ENCODE results near the gene PKP1.
"Not testable (repeated sequence)": the region's sequence is repeated elsewhere in the genome, so short reads cannot be mapped to it uniquely, and the experiment has no call there.

PKP1 gene, protein sequence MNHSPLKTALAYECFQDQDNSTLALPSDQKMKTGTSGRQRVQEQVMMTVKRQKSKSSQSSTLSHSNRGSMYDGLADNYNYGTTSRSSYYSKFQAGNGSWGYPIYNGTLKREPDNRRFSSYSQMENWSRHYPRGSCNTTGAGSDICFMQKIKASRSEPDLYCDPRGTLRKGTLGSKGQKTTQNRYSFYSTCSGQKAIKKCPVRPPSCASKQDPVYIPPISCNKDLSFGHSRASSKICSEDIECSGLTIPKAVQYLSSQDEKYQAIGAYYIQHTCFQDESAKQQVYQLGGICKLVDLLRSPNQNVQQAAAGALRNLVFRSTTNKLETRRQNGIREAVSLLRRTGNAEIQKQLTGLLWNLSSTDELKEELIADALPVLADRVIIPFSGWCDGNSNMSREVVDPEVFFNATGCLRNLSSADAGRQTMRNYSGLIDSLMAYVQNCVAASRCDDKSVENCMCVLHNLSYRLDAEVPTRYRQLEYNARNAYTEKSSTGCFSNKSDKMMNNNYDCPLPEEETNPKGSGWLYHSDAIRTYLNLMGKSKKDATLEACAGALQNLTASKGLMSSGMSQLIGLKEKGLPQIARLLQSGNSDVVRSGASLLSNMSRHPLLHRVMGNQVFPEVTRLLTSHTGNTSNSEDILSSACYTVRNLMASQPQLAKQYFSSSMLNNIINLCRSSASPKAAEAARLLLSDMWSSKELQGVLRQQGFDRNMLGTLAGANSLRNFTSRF

GRCh38 chr1:201282931-201283829, at the start of gene PKP1:
Gene PKP1, plus strand, starts transcription at chr1:201283506. Its CDS starts 197 bp downstream, at chr1:201283703.
- no peak for DNase-seq (ENCODE audit: low read depth)

- DNase-seq (ENCODE audit: low read depth): not testable (repeated sequence)
These were observed 43.7 kb upstream of the PKP1 start for GRCh38 chr1:201239646-201240045.

- DNase-seq (ENCODE audit: low read depth): no peak
These were observed 43.1 kb upstream of the PKP1 start for GRCh38 chr1:201240171-201240570.

GRCh38 chr1:201241736-201242135, 41.6 kb upstream of the PKP1 start:
- DNase-seq (ENCODE audit: low read depth): no peak

DNA sequence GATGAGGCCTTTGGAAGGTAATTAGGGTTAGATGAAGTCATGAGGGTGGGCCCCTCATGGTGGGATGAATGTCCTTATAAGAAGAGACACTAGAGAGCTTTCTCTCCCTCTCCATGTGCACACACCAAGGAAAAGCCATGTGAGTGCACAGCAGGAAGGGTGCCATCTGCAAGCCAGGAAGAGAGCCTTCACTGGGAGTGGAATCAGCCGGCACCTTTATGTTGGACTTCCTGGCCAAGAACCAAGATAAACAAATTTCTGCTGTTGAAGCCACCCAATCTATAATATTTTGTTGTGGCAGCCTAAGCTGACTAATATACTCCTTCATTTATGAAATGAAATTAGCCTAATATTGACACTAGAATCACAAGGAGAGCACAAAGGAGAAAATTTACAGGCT, 38.2 kb upstream of the PKP1 start:
- DNase-seq (ENCODE audit: low read depth): no peak

GRCh38 chr1:201248721-201249559, 34.4 kb upstream of the PKP1 start:
- no peak for DNase-seq (ENCODE audit: low read depth)

GRCh38 chr1:201250326-201251011, 32.8 kb upstream of the PKP1 start:
- DNase-seq (ENCODE audit: low read depth): no peak

- no peak for DNase-seq (ENCODE audit: low read depth)
These were observed 31.9 kb upstream of the PKP1 start for GRCh38 chr1:201251411-201251810.

GRCh38 chr1:201251851-201252430, 31.4 kb upstream of the PKP1 start:
- no peak for DNase-seq (ENCODE audit: low read depth)

DNA sequence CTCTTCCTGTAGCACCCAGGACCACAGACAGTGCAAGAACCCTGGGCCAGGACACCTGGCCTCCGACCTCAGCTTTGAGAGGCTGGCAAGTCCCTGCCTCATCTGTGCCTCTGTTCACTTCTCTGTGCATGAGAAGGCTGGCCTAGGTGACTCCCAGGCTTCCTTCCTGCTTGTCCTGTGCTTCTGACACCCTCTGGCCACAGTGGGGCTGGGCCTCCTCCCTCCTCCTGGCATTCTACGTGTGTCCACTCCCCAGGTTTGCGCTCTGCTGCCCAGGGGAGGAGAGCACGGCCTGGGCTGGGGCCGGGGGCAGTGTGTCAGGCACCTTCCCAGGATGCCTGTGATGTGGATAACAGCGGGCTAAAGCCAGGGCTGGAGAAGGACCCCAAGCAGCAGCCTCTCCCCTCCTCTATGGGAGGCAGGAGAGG, 30.3 kb upstream of the PKP1 start:
- DNase-seq (ENCODE audit: low read depth): no peak

DNA sequence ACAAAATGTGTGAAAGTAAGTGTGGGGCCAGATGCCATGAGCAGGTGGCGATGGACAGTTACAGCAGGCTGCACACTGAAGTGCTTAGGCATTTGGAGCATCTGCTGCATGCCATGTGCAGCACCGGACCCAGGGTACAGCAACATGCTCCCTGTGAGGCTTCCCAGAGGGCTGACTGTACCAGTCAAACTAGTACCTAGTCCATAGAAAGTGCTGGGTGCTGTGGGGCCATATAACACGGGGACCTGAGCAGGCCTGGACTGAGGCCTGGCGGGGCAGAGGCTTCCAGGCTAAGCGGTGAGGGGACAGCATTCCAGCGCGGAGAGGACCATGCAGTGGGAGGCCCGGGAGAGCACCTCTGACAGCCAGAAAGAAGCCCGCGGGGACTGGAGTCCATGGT, 29.9 kb upstream of the PKP1 start:
- no peak for DNase-seq (ENCODE audit: low read depth)

GRCh38 chr1:201253906-201254624, 29.2 kb upstream of the PKP1 start:
- DNase-seq (ENCODE audit: low read depth): no peak

DNA sequence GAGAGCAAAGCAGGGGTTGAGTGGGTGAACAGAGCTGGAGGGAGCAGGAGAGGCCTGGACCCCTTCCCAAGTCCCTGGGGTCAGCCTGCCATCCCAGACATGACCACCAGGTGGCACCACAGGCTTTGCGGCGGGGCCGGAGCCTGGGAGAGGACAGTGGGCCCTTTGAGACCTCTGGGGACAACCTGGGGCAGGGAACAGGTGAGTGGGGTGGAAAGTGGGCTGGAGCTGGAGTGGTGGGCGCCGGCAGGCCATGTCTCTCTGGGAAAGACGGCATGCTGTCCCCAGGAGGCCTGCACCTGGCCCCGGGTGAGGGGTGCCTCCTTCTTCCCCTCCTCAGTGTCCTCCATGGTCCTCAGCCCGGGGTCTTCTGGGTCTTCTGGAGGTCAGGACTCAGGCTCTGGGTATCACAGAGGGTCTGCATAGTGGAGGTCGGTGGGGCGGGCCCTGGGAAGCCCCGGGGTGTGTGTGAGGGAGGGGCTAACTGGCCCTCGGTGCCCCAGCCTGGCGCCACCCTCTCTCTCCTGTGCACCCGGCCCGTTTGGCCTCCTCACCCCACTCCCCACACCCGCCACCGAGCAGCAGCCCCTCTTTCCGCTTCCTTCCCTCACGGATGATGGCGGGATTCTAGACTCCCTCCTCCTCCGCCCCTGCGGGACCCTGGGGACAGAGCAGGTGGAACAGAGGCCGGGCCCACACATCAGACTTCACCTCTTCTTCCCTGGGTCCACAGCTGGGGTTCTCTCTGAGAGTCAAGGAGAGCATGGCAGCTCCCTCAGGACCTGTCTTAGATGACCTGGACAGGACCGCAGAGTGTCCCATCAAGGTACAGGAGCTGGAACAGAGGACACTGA, 28.5 kb upstream of the PKP1 start:
- DNase-seq (ENCODE audit: low read depth): no peak

GRCh38 chr1:201255479-201256362, 27.6 kb upstream of the PKP1 start:
- DNase-seq (ENCODE audit: low read depth): no peak

- DNase-seq (ENCODE audit: low read depth): not testable (repeated sequence)
These were observed 25.2 kb upstream of the PKP1 start for GRCh38 chr1:201258132-201258531.

DNA sequence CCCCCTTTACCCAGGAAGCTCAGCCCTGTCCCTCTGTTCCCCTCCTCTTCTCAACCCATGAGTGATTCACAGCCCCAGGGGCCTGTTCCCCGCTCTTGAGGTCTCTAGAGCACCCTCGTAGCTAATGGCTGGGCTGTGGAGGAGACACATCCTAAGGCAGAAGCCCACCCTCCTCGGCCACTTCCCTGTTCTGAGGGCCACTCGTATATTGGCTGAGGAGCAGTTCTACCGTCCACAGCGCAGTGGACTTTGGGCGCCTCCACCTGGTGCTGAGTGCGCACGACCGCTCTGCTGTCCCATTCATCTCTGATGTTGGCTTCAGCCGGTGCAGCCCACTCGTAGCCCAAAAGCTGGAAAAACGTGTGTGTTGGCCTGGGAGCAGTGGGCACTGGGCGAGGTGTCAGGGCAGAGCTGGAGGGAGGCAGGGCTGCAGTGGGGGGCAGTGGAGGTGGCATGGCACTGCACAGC, 24.5 kb upstream of the PKP1 start:
- DNase-seq (ENCODE audit: low read depth): no peak

- no peak for DNase-seq (ENCODE audit: low read depth)
These were observed 23.6 kb upstream of the PKP1 start for GRCh38 chr1:201259476-201260235.
